ENCODE data around the gene ATP8B3. TPM values are rescaled to one million over a fixed set of nuclear protein-coding genes. Genes with fewer than 3 reads are reported as not detected.
A peak's percentile ranks its signal among the peaks of the same experiment; 100 is the strongest.

ATP8B3 gene
- total and polyA plus RNA-seq, 8 donors, result 0.89 to 2.5 (median 1.5) TPM

GRCh38 chr19:1752757-1753728, 59.0 kb downstream of the ATP8B3 start, which contains the start of gene ONECUT3:
TSS of gene ONECUT3 (plus strand) at chr19:1753506. CDS start at chr19:1753663, 157 bp downstream.
- TF ChIP-seq CTCF (IDR thresholded peaks at IDR 0.05), result no peak
- H3K4me3 ChIP-seq, result no peak within 1 kb of the TSS
- H3K36me3 ChIP-seq, result no peaks in the 10 kb centered on the region
- H3K27me3 ChIP-seq, result peaks cover 90 to 92% of the 10 kb centered on the region in 2 donors
- DNase-seq (no peak), ATAC-seq (no peak)
- H3K9me3 ChIP-seq, result no peaks in the 10 kb centered on the region
- H3K4me1 ChIP-seq, result peaks cover 5 to 48% of the 10 kb centered on the region in 2 donors
- intact Hi-C loops (cut with DNase I), result no loop called here
- no peak within 1 kb of the TSS for H3K27ac ChIP-seq

- ATAC-seq (no peak), DNase-seq (peak in 1 of 4 donors; percentile 31)
- no peaks in the 10 kb centered on the region for H3K9me3 ChIP-seq
- no peaks in the 10 kb centered on the region for H3K36me3 ChIP-seq
- peaks cover 89 to 92% of the 10 kb centered on the region in 2 donors for H3K27me3 ChIP-seq
- intact Hi-C loops (cut with DNase I), result no loop called here
- H3K27ac ChIP-seq, result no peak overlapping the region
- no peak for TF ChIP-seq CTCF (IDR thresholded peaks at IDR 0.05)
- peaks cover 5 to 46% of the 10 kb centered on the region in 2 donors for H3K4me1 ChIP-seq
- H3K4me3 ChIP-seq, result no peak overlapping the region
Observed at GRCh38 chr19:1752009-1752756, 59.9 kb downstream of the ATP8B3 start.

- no peak for TF ChIP-seq CTCF (IDR thresholded peaks at IDR 0.05)
- intact Hi-C loops (cut with DNase I), result no loop called here
- H3K36me3 ChIP-seq, result no peaks in the 10 kb centered on the region
- no peaks in the 10 kb centered on the region for H3K9me3 ChIP-seq
- no peak overlapping the region for H3K27ac ChIP-seq
- DNase-seq (peak in 1 of 4 donors; percentile 22), ATAC-seq (no peak)
- H3K4me1 ChIP-seq, result peaks cover 5 to 43% of the 10 kb centered on the region in 2 donors
- H3K27me3 ChIP-seq, result peaks cover 88 to 92% of the 10 kb centered on the region in 2 donors
- no peak overlapping the region for H3K4me3 ChIP-seq
Observed at GRCh38 chr19:1751367-1752008, 60.6 kb downstream of the ATP8B3 start.

GRCh38 chr19:1750343-1751021, 61.6 kb downstream of the ATP8B3 start:
- DNase-seq, result peak in 1 of 4 donors; percentile 43
- no peak for TF ChIP-seq CTCF (IDR thresholded peaks at IDR 0.05)
- Histone ChIP-seq H3K27ac (no peak overlapping the region), H3K4me3 (no peak overlapping the region), H3K36me3 (no peaks in the 10 kb centered on the region), H3K9me3 (no peaks in the 10 kb centered on the region), H3K4me1 (peaks cover 5 to 40% of the 10 kb centered on the region in 2 donors), H3K27me3 (peaks cover 82 to 92% of the 10 kb centered on the region in 2 donors)
- intact Hi-C loops (cut with DNase I), result no loop called here
- no peak for ATAC-seq
